GM19328 (cell line): Measurements from ENCODE around the gene ITIH3.

ENCODE experiments used
- ATAC-seq: cut with Tn5 transposase; IDR thresholded peaks from one replicate; pipeline ENCODE4 v1.9.1; 2021; ENCODE audit warnings: mild to moderate bottlenecking, moderate library complexity; ENCODE audit not compliant: unreplicated experiment

Gene ITIH3

DNA sequence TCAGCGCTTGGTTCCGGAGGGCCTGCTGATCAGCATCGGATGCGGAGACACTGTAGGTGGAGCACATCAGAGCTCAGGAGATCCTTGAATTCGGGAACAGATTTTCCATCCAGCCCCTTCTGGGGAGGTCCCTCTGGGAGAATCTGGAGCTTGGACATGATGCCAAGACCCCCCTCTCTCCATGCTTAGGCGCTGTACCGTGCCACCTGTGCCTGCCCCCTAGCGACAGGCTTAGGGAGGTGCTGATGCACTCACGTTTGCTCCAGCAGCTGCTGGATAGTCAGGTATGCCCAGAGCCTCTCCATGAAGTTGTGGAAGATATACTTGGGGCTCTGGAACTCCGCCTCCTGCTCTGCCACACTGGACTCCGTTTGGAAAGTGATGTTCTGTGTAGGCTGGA is 26.1 kb downstream of the ITIH3 start:
- ATAC-seq, result no peak

DNA sequence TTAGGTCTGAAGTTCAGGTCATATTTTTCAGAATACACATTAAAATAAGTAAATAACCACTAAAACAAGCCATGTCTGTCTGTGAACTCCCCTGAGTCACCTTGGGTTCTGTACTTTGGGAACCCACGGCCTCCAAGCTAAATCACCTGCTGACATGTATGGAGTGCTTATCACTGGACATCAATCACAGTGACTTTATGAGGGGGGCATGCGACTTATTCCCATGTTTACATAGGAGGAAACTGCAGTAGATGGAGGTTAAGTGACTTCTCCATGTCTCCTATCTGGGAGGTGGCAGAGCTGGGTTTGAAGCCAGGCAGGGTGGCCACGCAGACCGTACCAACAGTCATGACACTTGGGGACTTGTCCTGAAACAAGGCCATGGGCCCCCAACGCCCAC is 27.8 kb downstream of the ITIH3 start:
- no peak for ATAC-seq

DNA sequence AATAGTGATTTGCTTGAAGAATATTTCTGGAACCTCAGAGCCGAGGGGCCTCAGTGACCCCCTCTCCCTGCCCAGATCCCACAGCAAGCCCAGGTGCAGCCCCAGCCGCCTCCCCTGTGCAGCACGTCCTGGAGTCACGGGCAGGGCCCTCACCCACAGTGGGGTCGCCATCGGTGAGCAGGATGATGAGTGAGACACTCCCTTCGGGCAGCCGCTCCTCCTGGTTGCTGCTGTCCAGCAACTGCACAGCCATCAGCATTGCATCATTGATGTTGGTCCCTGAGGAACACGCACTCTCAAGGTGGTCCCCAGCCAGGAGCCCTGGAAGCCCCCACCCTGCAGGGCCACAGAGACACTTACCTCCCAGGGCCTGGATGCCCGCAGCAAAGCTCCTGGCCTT is 29.4 kb downstream of the ITIH3 start:
- no peak for ATAC-seq

DNA sequence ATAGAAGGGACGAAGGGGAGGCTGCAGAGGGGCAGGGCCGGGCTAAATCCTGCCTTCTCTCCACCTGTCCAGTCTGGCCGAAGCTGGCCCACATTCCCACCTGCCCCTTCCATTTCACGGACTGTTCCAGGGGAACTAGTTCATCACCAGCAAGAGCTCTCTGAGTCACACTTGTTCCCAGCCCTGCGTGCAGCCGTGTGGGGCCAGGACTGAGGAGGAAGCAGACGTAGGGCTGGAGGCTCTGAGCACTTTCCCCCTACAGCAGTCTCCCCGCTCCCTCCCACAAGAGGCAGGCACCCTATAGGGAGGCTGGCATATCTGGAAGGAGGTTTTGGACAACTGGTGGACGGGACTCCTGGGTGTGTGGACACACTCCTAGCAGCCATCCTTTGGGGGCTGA is 32.8 kb downstream of the ITIH3 start:
- ATAC-seq, result no peak

DNA sequence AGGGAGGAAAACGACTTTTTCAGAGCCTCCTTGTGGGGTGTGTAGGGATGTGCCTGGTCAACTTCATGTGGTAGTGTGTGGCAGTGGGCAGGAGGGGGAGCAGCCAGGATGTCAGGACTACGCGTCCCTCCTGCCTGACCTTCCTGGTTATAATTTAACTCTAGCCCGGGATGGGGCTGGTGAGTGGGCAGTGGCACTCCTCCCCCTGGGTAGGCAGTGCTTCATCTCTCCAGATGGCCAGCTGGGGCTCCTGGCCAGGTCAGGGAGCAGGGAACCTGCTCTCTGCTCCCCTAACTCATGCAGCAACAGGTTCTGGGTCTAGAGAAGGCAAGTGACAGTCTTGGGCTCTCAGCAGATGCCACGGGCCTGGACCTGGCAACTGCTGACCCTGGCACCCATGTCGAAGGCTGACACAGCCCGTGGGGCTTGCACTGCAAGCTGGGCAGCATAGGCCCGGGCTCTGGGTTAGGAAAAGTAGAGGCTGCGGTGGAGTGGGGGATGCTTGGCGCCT is 33.3 kb downstream of the ITIH3 start:
- no peak for ATAC-seq

DNA sequence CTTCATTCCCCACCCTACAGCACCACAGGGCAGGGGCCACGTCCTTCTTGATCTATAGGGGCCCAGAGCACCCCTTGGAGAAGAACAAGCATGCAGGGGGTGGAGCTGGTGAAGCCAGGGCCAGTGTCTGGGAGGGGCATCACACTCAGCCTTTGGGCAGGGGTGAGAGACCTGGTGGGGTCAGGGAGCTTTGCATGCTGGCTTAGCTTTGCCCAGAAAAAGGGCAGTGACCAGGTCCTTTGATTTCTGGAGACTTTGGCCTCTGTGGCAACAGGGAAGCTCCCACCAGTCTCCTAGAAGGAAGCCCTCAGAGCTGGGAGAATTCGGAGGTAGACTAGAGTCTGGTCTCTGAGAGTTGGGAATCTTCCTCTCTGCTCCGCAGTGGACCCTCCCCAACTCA is 34.9 kb downstream of the ITIH3 start:
- ATAC-seq, result no peak

- no peak for ATAC-seq
Observed at GRCh38 chr3:52829906-52830463, 35.4 kb downstream of the ITIH3 start.

DNA sequence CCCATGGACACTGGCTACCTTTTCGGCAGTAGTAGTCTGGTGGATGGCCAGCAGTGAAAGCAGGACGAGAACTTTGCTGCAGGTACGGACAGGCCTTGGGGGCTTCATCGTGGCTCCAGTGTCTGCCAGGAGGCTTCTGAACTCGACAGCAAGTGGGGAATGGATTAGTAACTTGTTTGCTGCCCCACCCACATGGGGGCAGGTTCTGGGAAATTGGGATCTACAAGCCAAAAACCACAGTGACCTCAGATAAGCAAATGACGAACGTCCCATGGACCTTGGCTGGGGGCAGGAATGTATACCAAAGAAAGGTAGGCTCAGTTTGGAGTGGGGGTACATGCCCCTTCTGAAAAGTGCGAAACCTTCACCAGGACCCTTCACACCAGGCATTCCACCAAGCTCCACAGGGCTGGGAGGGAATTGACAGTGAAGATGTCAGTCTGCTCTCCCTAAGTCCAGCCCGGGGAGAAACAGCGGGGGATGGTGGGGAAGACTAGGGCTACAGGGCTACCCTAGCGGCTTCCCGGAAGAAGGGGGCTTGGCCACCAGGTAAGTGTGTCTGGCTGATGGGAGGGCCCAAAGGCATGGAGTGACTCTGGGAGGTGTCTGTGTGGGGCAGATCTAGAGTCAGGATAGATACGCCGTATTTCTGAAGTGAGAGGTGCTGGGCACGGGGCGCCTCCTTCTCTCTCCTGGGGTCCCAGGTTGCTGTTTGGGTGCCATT is 36.1 kb downstream of the ITIH3 start, which contains the start of gene ITIH4:
TSS of gene ITIH4 (minus strand) at position 138 of the 724 bp plus-strand sequence. CDS start at position 108, 30 bp downstream.
- ATAC-seq, result no peak

- no peak for ATAC-seq
Observed at GRCh38 chr3:52831500-52832301, 37.1 kb downstream of the ITIH3 start.

DNA sequence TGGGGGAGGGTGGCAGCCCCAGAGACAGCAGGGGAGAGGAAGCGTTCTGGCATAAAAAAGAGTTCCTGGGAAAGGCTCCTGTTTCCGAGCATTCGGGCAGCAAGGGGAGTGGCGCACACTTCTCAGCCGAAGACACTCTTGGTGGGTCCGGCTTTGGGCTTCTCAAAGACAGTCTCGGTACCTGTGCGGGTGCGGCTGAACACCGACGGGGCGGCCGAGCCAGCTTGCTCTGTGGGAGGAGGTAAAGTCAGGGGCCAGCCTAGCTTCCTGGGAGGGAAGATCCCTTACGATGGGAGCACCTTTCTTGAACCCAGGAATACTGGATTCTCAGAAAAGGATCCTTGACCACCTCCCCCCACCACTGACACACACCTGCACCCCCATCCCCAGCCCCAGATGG is 38.6 kb downstream of the ITIH3 start:
- ATAC-seq, result no peak

DNA sequence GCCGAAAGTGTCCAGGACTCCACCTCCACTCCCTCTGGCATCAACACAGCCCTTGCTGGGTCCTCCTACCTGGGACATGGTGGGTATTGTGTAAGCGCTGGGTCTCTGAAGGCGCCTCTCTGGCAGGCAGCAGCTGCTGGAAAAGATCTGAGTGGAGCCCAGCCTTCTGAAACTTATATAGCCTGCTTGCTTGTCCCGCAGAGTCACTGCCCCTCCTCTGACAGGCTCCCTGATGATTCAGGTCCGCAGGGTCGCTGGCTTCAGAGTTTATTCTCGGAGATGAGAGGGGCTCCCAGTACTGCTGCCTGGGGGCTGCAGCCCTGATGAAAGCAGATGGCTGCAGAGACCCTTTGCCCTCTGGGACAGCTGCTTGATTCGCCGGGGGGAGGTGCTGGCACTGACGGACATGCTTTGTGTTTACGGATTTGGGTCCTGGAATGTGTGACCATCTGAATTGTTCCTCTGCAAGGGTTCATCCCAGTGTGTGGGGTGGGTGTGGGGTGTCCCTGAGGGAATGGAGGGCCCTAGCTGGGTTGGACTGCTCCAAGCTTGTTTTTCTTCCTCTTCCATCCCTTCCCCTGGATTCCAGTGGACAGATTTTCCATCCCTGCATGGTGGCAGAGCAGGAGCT is 40.4 kb downstream of the ITIH3 start, which contains the start of gene MUSTN1:
TSS of gene MUSTN1 (minus strand) at position 149 of the 631 bp plus-strand sequence. CDS start at position 78, 71 bp downstream.
- ATAC-seq, result no peak

- no peak for ATAC-seq
Observed at GRCh38 chr3:52835766-52836470, 41.3 kb downstream of the ITIH3 start.

- ATAC-seq, result no peak
Observed at GRCh38 chr3:52836471-52836845, 41.9 kb downstream of the ITIH3 start.

DNA sequence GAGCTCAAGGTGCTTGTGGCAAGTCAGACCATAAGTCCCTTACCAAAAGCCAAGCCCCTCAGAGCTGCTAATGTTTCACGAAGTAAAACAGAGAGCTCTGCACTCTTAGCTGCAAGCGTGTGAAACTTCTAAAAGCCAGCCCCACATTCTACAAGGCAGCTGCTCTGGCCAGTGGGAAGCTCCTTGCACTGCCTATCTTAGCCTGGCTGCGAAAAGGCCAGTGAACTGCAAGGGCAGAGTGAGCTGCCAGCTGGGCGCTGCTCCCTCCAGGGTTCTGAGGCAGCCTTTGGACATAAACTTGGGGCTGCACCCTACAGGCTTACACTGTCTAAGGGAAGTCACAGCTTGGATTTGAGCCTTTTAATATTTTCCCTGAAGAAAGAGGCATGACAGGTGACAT is 42.4 kb downstream of the ITIH3 start:
- ATAC-seq, result no peak

DNA sequence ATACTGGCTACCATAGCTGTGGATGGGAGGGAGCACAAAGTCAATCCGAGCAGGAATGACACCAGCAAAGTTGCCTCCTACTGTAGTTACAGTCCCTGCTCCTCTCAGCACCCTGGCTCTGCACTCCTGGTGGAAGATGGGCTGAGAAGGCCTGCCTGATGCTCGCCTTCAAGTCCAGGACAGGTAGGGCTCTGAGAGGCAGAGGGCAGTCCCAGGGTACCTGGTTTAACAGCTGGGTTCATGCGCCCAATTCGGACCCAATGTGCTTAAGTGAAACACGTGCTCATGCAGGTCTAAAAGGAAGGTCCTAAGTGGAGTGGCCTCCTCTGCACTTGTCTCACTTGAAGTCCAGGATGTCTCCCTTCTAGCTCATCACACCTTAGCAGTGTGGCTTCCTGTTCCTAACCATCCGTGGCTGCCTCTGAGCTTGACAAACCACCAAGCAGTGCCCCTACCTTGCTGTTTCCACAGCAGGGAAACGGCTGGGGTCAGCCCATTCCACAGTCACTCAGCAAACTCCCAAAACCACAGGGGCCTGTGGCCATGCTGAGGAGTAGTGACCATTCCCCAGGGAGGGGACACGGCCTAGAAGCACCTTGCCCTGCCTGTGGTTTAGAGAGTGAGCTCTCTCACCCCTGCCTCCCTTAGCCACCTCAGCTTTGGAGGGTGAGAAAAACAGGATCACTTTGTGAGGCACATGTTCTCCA is 44.1 kb downstream of the ITIH3 start:
- no peak for ATAC-seq

DNA sequence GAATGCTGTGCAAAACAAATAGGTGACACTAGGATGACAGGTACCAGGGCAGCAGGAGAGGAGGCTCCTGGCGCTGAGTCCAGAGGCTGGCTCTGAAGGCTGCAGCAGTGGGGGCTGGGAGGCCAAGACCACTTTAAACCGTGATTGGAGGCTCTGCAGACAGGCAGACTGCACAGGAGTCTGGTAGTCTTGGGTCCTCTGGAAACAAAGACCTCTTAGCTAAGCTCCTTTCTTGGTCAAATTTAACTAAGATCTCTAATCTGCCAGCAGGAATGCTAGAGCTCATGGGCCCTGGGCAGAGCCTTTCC is 44.6 kb downstream of the ITIH3 start:
- no peak for ATAC-seq

- ATAC-seq, result no peak
Observed at GRCh38 chr3:52839892-52840545, 45.4 kb downstream of the ITIH3 start.

GRCh38 chr3:52841211-52841980 is 46.8 kb downstream of the ITIH3 start:
- ATAC-seq, result no peak

GRCh38 chr3:52841981-52842340 is 47.4 kb downstream of the ITIH3 start:
- no peak for ATAC-seq
